SKM-1 (cell line): ENCODE results near the gene IDI2.
"Not testable (repeated sequence)": the region's sequence is repeated elsewhere in the genome, so short reads cannot be mapped to it uniquely, and the experiment has no call there.

ENCODE experiments used
- DNase-seq: peaks from one replicate; lab custom pipeline; 2025; ENCODE audit not compliant: unreplicated experiment; lab: John Stamatoyannopoulos, UW

The IDI2 gene

DNA sequence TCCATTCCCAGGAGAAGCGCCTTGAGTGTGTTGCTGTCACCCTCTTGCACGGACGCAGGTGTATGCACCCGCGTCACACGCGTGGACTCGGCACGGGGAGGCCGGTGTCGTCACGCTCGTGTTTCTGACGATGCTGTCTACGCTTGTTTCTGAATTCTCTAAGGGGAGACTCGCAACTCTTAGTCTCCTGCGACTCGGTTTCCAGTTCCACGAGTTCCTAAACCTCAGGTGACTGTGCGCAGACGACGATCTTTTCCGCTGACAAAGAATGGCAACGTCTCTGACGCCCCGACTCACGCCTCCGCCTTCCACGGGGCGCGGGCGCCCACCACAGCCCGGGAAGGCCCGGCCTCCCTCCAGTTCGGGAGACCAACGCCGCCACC lies 22.7 kb upstream of the IDI2 start:
- DNase-seq = no peak

DNA sequence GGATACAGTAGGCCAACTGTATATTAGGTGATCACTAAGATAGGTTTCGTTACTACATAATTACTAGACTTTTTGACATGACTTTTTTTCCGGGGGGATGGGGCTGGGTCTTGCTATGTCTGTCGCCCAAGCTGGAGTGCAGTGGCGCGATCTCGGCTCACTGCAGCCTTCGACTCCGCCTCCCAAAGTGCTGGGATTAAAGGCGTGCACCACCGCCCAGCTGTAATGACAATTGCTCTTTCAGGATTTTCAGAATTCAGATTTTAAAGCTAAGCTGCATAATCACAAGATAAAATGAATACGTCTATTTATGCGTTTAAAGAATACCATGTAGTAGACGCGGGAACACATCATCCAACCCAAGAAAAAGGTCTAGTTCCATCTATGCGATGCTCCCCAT lies 22.3 kb upstream of the IDI2 start:
- no peak for DNase-seq

DNA sequence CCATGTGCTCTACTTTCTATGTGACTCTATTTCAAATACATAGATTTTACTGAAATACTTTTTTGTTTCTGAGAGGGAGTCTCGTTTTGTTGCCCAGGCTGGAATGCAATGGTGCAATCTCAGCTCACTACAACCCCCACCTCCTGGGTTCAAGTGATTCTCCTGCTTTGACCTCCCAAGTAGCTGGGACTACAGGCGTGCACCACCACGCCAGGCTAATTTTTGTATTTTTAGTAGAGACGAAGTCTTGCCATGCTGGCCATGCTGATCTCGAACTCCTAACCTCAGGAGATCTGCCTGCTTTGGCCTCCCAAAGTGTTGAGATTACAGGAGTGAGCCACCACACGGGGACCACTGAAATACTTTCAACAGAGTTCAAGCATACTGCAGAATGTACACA lies 19.8 kb upstream of the IDI2 start:
- no peak for DNase-seq

DNA sequence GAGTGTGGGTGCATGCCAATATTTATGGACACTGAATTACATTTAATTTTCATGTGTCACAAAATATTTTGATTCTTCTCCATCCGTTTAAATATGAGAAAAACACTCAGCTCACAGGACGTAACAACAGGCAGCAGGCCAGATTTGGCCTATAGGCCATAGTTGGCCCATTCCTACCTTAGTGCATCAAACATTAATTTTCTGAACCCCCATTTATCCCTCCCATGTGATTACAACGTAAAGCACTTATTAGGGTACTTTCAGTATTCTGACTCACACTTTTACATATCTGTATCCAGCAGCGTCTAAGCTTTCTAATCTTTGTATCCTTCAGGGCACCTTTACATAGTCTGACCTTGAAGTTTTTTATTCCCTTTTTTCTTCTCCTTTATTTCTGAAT lies 19.3 kb upstream of the IDI2 start:
- DNase-seq = no peak

DNA sequence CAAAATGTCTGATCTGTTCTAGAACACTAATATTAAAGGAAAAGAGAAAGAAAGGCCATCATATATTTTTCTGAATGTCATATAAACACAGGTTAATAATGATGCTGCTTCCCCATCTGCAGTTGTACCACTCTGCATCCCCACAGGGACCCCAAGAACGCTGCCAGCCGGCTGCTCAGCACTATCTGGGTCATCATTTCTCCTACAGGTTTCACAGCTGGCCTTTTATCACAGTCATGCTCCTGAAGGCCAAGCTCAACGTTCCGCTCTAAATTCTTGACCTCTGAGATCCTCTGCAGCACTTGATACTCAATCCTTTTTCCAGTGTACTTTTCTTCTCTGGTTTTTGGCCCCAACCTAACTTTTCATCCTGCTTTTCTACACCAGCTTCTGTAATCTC lies 18.5 kb upstream of the IDI2 start:
- no peak for DNase-seq

DNA sequence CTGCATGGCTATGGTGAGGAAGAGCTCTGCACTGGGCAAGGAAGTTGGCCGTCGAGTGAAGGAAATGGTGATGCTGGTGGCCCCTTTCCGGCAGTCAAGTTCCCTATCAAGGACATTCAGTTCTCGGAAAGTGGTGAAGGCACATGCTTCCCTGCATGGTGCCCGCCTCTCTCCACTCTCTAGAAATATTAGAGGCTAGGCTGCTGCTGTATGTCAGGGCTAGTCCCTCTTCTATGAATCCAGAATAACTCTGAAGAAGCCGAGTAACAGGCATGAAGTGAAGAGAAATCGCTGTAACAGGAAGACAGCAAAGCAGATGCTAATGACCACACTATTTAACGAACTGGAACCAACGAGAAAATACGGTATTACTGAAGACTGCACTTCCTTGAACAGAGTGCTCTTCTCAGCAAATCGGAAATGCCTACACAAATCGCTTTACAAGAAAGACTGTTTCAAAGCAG lies 17.9 kb upstream of the IDI2 start:
- no peak for DNase-seq

DNA sequence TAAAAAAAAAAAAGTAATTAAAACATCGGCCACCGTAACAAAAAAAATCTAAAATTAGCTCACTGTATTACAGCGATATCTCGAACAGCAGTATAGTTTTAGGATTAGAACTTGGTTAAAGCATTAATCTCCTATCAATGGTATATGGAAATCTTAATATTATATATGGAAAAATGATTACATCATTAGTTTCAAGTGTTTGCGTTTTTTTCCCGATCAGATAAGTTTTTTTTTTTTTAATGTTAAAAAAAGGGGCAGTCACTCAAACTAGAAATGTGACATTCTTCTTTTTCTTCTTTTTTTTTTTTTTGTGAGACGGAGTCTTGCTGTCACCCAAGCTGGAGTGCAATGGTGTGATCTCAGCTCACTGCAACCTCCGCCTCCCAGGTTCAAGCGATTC lies 15.9 kb upstream of the IDI2 start:
- no peak for DNase-seq

DNA sequence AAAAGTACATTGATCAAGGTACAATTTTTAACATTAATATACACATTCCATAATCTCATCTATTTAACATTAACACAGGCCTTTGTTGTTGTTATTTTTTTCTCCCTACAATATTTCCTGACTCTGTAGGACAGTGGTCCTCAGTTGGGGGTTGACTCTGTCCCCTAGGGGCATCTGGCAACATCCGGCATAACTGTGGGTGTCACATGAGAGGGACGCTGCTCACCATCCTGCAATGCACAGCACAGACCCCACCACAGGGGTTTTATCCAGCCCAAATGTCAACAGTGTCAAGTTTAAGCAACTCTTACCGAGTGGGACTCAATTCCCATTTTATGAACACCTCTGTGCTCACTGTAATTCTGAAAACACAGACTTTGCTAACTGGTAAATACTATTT lies 14.5 kb upstream of the IDI2 start:
- DNase-seq = no peak

DNA sequence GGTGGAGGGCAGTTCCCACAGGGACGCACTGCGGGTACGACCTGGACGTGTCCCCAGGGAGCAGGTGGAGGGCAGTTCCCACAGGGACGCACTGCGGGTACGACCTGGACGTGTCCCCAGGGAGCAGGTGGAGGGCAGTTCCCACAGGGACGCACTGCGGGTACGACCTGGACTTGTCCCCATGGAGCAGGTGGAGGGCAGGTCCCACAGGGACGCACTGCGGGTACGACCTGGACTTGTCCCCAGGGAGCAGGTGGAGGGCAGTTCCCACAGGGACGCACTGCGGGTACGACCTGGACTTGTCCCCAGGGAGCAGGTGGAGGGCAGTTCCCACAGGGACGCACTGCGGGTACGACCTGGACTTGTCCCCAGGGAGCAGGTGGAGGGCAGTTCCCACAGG lies 13.1 kb upstream of the IDI2 start:
- not testable (repeated sequence) for DNase-seq

DNA sequence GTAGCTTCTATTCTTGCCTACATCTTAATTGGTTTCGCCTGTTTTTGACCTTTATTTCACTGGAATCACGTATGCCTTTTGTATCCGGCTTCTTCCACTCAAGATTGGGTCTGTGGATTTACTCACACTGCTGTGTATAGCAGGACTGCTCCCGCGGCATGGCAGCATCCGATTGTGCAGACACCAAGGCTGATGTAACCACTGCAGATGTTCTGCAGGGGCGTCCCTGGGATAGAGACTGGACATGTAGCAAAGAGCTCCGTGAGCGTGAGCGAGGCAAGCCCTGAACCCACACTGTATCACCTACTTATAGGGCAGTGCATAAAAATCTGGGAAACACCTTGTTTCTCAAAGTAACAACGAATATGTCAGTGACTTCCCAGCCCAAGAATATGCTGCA lies 11.4 kb upstream of the IDI2 start:
- DNase-seq = no peak

DNA sequence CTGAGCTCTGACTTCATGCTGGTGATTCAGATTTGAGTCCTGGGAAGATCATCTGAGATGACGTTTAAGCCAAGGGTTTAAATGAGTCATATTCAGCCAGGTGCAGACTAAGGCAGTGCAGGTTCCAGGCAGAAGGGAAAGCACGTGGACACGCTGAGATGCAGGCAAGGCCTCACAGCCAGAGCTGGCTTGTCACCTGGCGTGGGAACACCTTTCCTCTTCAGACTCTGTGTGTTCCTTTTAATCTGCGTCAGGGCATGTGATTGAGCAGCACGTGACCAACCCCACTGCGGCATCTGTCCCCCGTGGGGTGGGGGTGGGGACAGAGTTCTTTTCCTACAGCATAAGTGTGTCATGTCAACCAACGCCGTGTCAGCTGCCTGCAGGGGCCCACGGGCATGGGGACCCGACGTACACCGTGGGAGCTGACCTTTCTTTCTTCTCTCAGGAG lies 10.7 kb upstream of the IDI2 start:
- no peak for DNase-seq

DNA sequence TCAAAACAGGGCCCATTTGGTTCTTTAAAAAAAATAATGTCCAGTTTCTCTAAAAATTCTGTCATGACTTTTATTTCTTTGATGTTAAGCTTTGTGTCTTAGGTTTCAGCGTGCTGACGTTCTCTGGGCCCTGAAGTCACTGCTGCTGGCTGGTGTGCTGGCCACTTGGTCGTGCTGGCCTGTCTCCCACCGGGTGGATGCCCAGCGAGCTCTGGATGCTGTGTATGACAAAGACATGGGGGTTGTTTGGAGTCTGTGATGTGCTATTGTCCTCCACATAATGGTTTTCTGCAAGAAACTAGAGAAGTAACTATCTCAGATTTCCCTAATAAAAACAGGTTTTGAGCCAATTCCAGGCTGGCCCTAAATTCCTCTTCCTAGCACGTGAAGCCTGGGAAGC lies 9.5 kb upstream of the IDI2 start:
- no peak for DNase-seq

DNA sequence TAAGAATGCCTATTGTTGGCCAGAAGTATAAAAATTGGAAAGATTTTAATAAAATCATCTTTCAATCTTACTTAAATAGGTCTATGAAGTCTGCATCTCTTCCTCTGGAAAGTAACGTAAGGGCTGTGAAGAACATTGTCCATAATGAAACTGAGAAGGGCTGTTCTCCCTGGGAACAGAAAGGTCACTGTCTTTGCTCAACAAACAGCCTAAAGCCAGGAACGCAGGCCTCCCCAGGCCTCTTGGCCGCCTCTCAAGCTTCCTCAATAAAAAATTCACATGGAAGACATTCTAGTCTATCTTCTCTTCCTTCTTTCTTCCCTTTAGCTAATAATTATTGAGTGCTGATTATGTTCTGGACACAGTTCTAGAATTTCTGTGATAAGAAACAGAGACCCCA lies 9.1 kb upstream of the IDI2 start:
- no peak for DNase-seq

DNA sequence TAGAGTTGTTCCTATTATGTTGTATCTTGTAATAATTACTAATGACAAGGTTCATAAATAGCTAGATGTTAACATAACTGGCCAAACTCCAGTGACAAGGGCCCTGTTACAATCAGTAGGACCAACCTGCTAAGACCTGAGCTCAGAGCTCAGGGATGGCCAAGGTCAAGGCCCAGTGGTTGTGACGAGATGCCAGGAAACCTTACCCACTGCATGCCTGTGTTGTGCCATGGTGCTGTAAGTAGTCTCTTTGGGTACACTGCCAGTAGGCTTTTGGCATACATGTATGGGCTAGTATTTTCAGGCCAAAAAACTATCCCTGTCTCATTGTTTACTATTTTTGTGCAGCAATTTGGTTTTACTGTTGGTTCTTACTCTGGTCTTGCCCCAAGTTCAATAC lies 7.9 kb upstream of the IDI2 start:
- no peak for DNase-seq

DNA sequence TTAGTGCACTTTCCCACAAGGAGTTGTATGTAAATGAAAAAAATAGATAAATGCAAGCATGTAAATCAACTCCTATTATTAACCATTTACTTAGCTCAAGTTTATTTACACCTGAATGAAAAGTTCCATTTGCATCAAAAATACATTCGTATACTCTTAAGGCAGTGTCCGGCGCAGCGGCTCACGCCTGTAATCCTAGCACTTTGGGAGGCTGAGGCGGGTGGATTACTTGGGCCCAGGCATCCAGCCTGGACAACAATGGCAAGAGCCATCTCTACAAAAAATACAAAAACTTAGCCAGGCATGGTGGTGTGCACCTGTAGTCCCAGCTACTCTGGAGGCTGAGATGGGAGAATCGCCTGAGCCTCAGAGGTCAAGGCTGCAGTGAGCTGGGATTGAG lies 4.2 kb upstream of the IDI2 start:
- DNase-seq = no peak

DNA sequence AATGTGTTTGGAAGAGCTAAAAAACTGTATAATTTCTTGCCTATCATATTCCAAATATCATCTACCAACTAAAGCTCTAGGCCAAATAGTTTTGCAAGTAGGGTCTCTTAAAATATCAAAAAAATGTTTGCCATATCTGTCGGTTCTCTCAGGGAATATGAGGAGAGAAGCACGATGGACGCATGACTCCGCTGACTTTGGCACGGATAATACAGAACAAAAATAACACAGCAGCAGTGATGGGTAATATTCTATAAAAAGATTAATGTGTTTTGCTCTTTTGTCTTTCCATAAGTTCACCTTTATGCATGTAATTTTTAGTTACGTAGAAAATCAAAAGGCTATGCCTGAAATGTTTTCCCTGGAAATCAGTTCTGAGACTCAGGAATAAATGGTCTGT lies 919 bp upstream of the IDI2 start:
- no peak for DNase-seq

DNA sequence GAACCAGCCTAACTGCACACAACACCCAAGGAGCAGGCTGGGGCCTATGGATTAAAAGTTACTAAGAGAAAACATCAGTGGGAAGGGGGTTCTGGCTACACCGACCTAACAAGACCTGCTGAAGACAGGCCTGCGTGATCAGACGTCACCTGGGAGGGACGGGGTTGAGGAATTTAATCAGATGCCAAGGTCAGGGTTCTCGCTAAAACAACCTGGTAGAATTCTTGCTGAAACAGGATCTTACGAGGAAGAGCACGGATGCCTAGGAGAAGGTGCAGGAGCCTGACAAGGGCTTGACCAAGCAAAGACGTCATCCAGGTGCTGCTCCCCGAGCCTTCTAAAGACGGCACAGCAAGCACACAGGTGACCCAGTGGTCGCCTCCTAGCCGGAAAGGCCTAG lies 1.6 kb downstream of the IDI2 start:
- no peak for DNase-seq

DNA sequence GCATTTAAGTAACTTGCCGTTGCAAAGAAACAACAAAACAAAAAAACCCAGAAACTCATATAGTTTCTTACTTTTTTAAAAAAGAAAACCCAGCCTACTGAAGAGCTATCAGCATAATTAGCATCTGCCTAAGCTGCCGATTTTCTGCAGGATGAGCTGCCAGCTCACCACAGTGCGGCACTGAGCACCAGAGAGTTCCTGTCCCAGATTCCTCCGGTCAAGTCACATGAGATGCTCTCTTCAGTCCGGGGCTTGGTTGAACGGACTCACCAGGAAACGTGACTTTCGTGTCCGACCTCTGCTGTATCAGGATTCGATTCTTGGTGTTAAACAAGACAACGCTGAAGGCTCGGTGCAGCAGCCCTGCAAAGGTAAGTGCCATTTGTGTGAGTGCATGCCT lies 3.2 kb downstream of the IDI2 start:
- DNase-seq = no peak

DNA sequence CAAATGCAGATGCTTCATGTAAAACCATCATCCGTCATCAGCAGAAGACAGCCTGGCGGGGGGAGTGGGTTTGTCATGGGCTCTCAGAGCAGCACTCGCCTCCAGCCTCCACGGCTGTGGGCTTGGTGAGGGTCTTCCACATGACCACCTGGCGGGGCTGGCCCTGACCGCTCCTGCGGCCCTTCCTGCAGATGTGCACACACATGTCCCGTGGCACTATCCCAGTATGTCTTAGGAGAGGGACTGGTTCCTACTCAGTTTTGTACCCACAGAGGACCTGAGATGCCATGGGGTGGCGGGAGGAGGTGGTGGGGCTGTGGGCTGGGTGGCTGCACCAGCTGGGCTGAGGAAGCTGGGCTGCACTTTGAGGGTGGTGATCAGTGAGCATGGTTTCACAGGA lies 4.7 kb downstream of the IDI2 start:
- no peak for DNase-seq

DNA sequence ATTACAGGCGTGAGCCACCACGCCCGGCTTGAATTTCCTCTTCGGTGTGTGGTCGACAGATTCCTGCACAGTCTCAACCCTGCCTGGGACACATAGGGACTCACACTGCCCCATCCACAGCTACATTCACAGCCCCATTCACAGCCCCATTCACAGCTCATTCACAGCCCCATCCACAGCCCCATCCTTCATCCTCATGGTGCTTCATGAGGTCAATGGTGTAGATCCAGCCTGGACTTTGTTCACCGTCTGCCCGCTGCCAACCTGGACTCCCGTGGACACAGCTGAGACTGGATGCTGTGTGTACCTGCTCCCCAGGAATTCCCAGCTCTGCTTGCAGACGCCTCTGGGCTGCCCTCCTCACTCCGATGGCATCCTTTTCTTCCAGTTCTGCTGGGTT lies 5.2 kb downstream of the IDI2 start:
- no peak for DNase-seq

DNA sequence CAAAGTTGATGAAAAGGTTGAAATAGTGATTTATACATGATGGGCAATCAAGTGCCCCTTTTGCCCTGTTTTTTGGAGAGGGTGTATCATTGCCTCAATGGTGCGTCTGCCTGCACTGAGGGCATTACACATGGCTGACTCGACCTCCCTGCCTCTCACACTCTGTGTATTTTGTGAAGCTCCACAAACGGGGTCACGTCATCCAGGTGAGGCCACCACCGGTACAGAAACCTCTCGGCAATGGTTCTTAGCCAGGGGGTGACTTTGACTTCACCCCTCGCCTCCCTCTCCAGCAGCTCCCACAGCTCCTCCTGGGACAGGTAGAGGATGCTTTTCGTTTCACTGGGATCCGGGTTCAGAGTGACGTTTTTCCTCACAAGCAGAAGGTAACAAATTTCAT lies 6.3 kb downstream of the IDI2 start:
- DNase-seq = no peak

DNA sequence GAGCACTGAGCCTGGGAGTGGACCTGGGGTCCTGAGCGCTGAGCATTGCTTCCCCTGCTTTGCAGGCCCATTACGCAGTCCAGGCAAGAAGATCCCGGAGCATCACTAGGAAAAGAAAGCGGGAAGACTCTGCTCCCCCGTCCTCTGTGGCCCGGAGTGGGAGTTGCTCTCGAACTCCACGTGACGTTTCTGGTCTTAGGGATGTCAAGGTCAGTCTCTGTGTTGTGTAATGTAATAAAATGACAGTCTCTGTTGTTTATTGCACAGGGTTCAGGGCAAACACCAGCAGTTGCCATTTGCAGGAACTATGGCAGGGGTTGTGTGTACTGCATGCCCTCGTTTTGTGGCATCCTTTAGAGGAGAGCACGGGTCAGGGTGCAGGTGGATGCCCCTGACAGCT lies 10.0 kb downstream of the IDI2 start:
- DNase-seq = no peak

DNA sequence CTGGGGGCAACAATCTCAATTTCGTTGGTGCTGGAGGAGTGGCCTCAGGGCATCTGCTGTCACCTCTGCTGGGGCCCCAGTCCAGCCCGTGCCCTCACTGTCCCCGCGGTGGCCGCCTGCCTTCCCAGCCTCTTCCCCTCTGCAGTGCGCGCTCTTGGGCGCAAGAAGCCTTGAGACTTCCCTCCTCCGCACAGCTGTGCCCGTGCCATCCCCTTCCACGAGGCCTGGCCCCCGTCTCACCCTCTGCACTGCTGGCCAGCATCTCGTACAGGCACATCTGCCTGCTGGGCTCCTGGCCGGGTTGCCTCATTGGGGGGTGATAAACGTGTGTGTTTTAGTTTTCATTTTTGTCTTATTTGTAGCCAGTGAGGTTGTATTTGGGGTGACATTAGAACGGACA lies 14.0 kb downstream of the IDI2 start:
- no peak for DNase-seq

DNA sequence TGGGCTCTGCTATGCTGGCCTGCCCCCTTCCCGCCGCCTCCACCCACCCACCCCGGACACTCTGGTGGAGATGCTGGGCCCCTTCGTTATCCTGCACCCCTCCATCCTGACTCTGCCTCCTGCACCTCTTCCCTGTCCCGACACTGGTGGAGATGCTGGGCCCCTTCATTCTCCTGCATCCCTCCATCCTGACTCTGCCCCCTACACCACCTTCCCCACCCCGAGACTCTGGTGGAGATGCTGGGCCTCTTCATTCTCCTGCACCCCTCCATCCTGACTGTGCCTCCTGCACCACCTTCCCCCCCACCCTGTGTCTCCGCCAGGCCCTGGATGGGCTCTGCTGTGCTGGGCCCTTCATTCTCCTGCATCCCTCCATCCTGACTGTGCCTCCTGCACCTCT lies 15.0 kb downstream of the IDI2 start:
- DNase-seq = no peak
